Endothelial cell of umbilical vein (primary cell): ENCODE results near the gene DST. TPM values are rescaled to one million over a fixed set of nuclear protein-coding genes. Genes with fewer than 3 reads are reported as not detected.
"Not testable (repeated sequence)": the region's sequence is repeated elsewhere in the genome, so short reads cannot be mapped to it uniquely, and the experiment has no call there.

Experiments
- BruUV-seq: library from RNA; stranded (reverse); fragments of 400-500 nt; replicated peaks from 2 replicates; lab custom pipeline; 2021; lab: Mats Ljungman, UMichigan
- CTCF ChIA-PET: fragments of 300-600, 350-600 bp; sonication (Branson Sonifier 250); formaldehyde crosslinking; loops from one replicate; lab custom pipeline; 2021; ENCODE audit warnings: antibody characterized with exemption, inconsistent platforms; lab: Charles Lee
- POLR2A ChIA-PET: fragments of 300-600, 350-600 bp; sonication (Branson Sonifier 250); formaldehyde crosslinking; loops from one replicate; lab custom pipeline; 2021; ENCODE audit warnings: antibody characterized with exemption, inconsistent platforms; lab: Charles Lee
- DNase-seq: peaks from one replicate; pipeline ENCODE4 v3.0.0-alpha.2; 2011; ENCODE audit warnings: low read depth, low spot score
- FAIRE-seq: peaks from 2 replicates; lab custom pipeline; 2011; peaks lifted over from hg19 to GRCh38; lab: Jason Lieb, UNC
- H2AFZ ChIP-seq: 2 replicates; pipeline ENCODE4 v1.6.0; 2012; ENCODE audit warnings: low read depth, low read length, control low read depth, inconsistent platforms
- H3K27ac ChIP-seq: 2 replicates; pipeline ENCODE4 v1.5.1; 2011; ENCODE audit warnings: low read depth, mild to moderate bottlenecking, control low read depth, low read length, moderate library complexity; ENCODE audit not compliant: insufficient read depth
- H3K27me3 ChIP-seq, 2 experiments: 2 replicates each; pipeline versions ENCODE4 v1.6.0 to v1.6.1; 2011; ENCODE audit warnings: low read length in 2 of 2, mixed read lengths in 1 of 2; ENCODE audit not compliant: control insufficient read depth in 2 of 2, insufficient read depth in 2 of 2
- H3K36me3 ChIP-seq, 2 experiments: 2 replicates in 1 of 2; 3 replicates in 1 of 2; pipeline ENCODE4 v1.5.1; 2011; ENCODE audit warnings: low read length in 2 of 2, mild to moderate bottlenecking in 1 of 2, moderate library complexity in 1 of 2; ENCODE audit not compliant: control insufficient read depth in 2 of 2, insufficient read depth in 2 of 2; ENCODE audit errors: extremely low read depth in 1 of 2
- H3K4me1 ChIP-seq: 3 replicates; pipeline ENCODE4 v1.5.1; 2011; ENCODE audit warnings: mild to moderate bottlenecking, low read length; ENCODE audit not compliant: control insufficient read depth, insufficient read depth; ENCODE audit errors: extremely low read depth
- H3K4me2 ChIP-seq: 2 replicates; pipeline ENCODE4 v1.6.1; 2011; ENCODE audit warnings: low read length, control low read depth, mixed read lengths; ENCODE audit not compliant: insufficient read depth
- H3K4me3 ChIP-seq, 3 experiments: fragments of 200-600 bp in 1 of 3; sonication (generic), shearing (Covaris generic) in 1 of 3; replicated peaks in 1 of 3; 2 replicates each; pipeline ENCODE4 v1.5.1; 2011 to 2016; ENCODE audit warnings: control low read depth in 3 of 3, low read length in 3 of 3, mild to moderate bottlenecking in 2 of 3, inconsistent platforms in 1 of 3, low read depth in 1 of 3, moderate library complexity in 1 of 3; ENCODE audit not compliant: insufficient read depth in 1 of 3
- H3K79me2 ChIP-seq: 2 replicates; pipeline ENCODE4 v1.6.0; 2012; ENCODE audit warnings: low read length, inconsistent platforms; ENCODE audit not compliant: control insufficient read depth, insufficient read depth
- H3K9ac ChIP-seq: replicated peaks from 2 replicates; pipeline ENCODE3; 2011; ENCODE audit warnings: low read length, control low read depth; ENCODE audit not compliant: insufficient read depth; ENCODE audit errors: extremely low read depth
- H3K9me1 ChIP-seq: replicated peaks from 3 replicates; pipeline ENCODE4 v1.6.0; 2011; ENCODE audit warnings: mild to moderate bottlenecking, low read length; ENCODE audit not compliant: control insufficient read depth, insufficient read depth; ENCODE audit errors: extremely low read depth
- H3K9me3 ChIP-seq: replicated peaks from 2 replicates; pipeline ENCODE4 v1.5.1; 2012; ENCODE audit warnings: low read length, inconsistent platforms; ENCODE audit not compliant: control insufficient read depth, insufficient read depth
- H4K20me1 ChIP-seq: replicated peaks from 2 replicates; pipeline ENCODE3; 2011; ENCODE audit warnings: mild to moderate bottlenecking, low read length; ENCODE audit not compliant: control insufficient read depth, insufficient read depth; ENCODE audit errors: extremely low read depth
- GATA2 ChIP-seq: IDR thresholded peaks from 2 replicates; pipeline ENCODE4 v1.7.0; 2011; ENCODE audit warnings: low read depth, mild to moderate bottlenecking, moderate library complexity, mixed read lengths, low read length; ENCODE audit not compliant: insufficient read length, insufficient read depth
- JUN ChIP-seq: IDR thresholded peaks from 2 replicates; pipeline ENCODE4 v1.6.1; 2011; ENCODE audit warnings: borderline replicate concordance, low read depth; ENCODE audit not compliant: insufficient read length, insufficient read depth
- MYC ChIP-seq: IDR thresholded peaks from one replicate; pipeline ENCODE4 v1.6.1; 2011; ENCODE audit warnings: mild to moderate bottlenecking, low read depth, low read length
- POLR2A ChIP-seq: IDR thresholded peaks from 2 replicates; pipeline ENCODE4 v1.6.1; 2012; ENCODE audit warnings: low read depth, mild to moderate bottlenecking, control low read depth, low read length
- POLR2AphosphoS5 ChIP-seq: IDR thresholded peaks from 2 replicates; pipeline ENCODE4 v1.6.1; 2012; ENCODE audit warnings: low read depth, mild to moderate bottlenecking, control low read depth, low read length, moderate library complexity; ENCODE audit not compliant: insufficient read depth
- dilution Hi-C: fragments of 300-500 bp; cut with MboI; formaldehyde crosslinking; loops from one replicate; pipeline ENCODE4 v1.15.0; 2019; ENCODE audit warnings: low sequenced_read_pairs; ENCODE audit not compliant: extremely low pct_ligation_motif_present
- intact Hi-C: fragments of 100-400 bp; cut with micrococcal nuclease; formaldehyde crosslinking; loops from one replicate; pipeline ENCODE4 v1.10.0; 2022
- polyA plus RNA-seq, 4 experiments: library from polyadenylated mRNA; depleted of rRNA in 3 of 4; stranded (reverse) in 3 of 4; unstranded in 1 of 4; fragments of >200 nt; gene quantifications; 2 replicates each; pipeline versions ENCODE4 v1.2.1 to v1.2.3, GENCODE V29; 2011 to 2012; ENCODE audit warnings: missing spikeins in 1 of 4
- total RNA-seq: library from RNA; stranded (reverse); gene quantifications from 2 replicates; pipeline ENCODE4 v1.2.3, GENCODE V29; 2021

DST gene
- total and polyA plus RNA-seq, 2 donors (not counting 3 experiments of a cell fraction or from before 2014, with no cell fraction given), result 62.3 to 253 TPM

- Histone ChIP-seq H2AFZ (no peak overlapping the region), H3K27me3 (no peaks in the 10 kb centered on the region), H4K20me1 (no peaks in the 10 kb centered on the region), H3K9ac (no peak overlapping the region), H3K36me3 (no peaks in the 10 kb centered on the region), H3K4me2 (no peak overlapping the region), H3K9me3 (no peaks in the 10 kb centered on the region), H3K9me1 (no peaks in the 10 kb centered on the region), H3K79me2 (peaks cover 2% of the 10 kb centered on the region), H3K4me3 (no peak overlapping the region), H3K27ac (no peak overlapping the region), H3K4me1 (no peaks in the 10 kb centered on the region)
- no TSS peak for BruUV-seq
- CTCF ChIA-PET, result interaction anchor here (0.8 to 2.8 kb wide), 3 partner anchors 11 to 36 kb away, joined by 4 to 15 read pairs (median 9); no protein-coding TSS in a partner anchor
- intact Hi-C loops (no loop called here), dilution Hi-C loops (no loop called here)
- DNase-seq (no peak), FAIRE-seq (no peak)
- POLR2A ChIA-PET, result no interaction called here
- no peak for TF ChIP-seq POLR2AphosphoS5
- no peak for TF ChIP-seq POLR2A
- TF ChIP-seq MYC, result no peak
- no peak for TF ChIP-seq GATA2
- TF ChIP-seq JUN, result no peak
Measured at GRCh38 chr6:56663344-56663743, 20.7 kb upstream of the DST start.

- H3K4me2 ChIP-seq, H3K4me3 ChIP-seq, H3K36me3 ChIP-seq, BruUV-seq, H3K4me1 ChIP-seq, H3K9me3 ChIP-seq, H2AFZ ChIP-seq, DNase-seq, H3K79me2 ChIP-seq, H3K9ac ChIP-seq, dilution Hi-C loops, H3K27ac ChIP-seq, H3K9me1 ChIP-seq, FAIRE-seq, intact Hi-C loops, H3K27me3 ChIP-seq, H4K20me1 ChIP-seq, POLR2A ChIA-PET: not testable (repeated sequence)
- CTCF ChIA-PET, result interaction anchor here (0.9 kb wide), 2 partner anchors 8 to 38 kb away, joined by 3 to 5 read pairs; no protein-coding TSS in a partner anchor
Measured at GRCh38 chr6:56661338-56661737, 18.6 kb upstream of the DST start.
